IMR-90 (cell line): Measurements from ENCODE around the gene PRM2. TPM values are rescaled to one million over a fixed set of nuclear protein-coding genes. Genes with fewer than 3 reads are reported as not detected.
A peak's percentile ranks its signal among the peaks of the same experiment; 100 is the strongest.

Experiments used
- ATAC-seq: fragments of 200-7000 bp; cut with Tn5 transposase; 2 replicates; pipeline ENCODE4 v1.9.1; 2020; ENCODE audit warnings: low read depth, mild to moderate bottlenecking, moderate library complexity
- BruUV-seq: library from RNA; stranded (reverse); fragments of 400-500 nt; replicated peaks from 2 replicates; lab custom pipeline; 2021; lab: Mats Ljungman, UMichigan
- CTCF ChIA-PET: fragments of 300-600 bp; formaldehyde crosslinking; extraction: SDS; loops from one replicate; lab custom pipeline; 2021; ENCODE audit warnings: antibody characterized with exemption; lab: Yijun Ruan, JAX
- POLR2A ChIA-PET: fragments of 300-600 bp; sonication (Branson Sonifier 250); formaldehyde crosslinking; loops from one replicate; lab custom pipeline; 2022; ENCODE audit warnings: antibody characterized with exemption; ENCODE audit not compliant: unreplicated experiment; lab: Charles Lee
- DNase-seq: peaks from one replicate; pipeline ENCODE4 v3.0.0; 2013
- H2AFZ ChIP-seq: replicated peaks from 2 replicates; pipeline ENCODE3; 2013; ENCODE audit warnings: low read length, mild to moderate bottlenecking; ENCODE audit not compliant: poor library complexity
- H2AK5ac ChIP-seq: 2 replicates; pipeline ENCODE4 v1.6.1; 2013; ENCODE audit warnings: low read depth, low read length, inconsistent platforms
- H2AK9ac ChIP-seq: replicated peaks from 2 replicates; pipeline ENCODE3; 2013; ENCODE audit warnings: mild to moderate bottlenecking, low read depth, low read length, moderate library complexity; ENCODE audit not compliant: poor library complexity
- H2BK120ac ChIP-seq: 2 replicates; pipeline ENCODE4 v1.6.1; 2013; ENCODE audit warnings: low read depth, low read length, inconsistent platforms
- H2BK15ac ChIP-seq: 3 replicates; pipeline ENCODE4 v1.6.1; 2013; ENCODE audit warnings: low read depth, low read length, inconsistent platforms
- H2BK20ac ChIP-seq: 2 replicates; pipeline ENCODE4 v1.6.1; 2013; ENCODE audit warnings: low read depth, mild to moderate bottlenecking, inconsistent platforms, low read length, moderate library complexity
- H2BK5ac ChIP-seq: 2 replicates; pipeline ENCODE4 v1.6.1; 2013; ENCODE audit warnings: mild to moderate bottlenecking, low read depth, low read length, inconsistent platforms; ENCODE audit not compliant: poor library complexity, severe bottlenecking
- H3K14ac ChIP-seq: replicated peaks from 2 replicates; pipeline ENCODE4 v1.6.1; 2013; ENCODE audit warnings: low read depth, low read length, inconsistent platforms
- H3K18ac ChIP-seq: 2 replicates; pipeline ENCODE4 v1.6.1; 2013; ENCODE audit warnings: low read depth, low read length, control low read depth
- H3K23ac ChIP-seq: 2 replicates; pipeline ENCODE4 v1.6.1; 2013; ENCODE audit warnings: low read depth, low read length, inconsistent platforms
- H3K27ac ChIP-seq: 2 replicates; pipeline ENCODE4 v1.5.1; 2013; ENCODE audit warnings: mild to moderate bottlenecking, control low read depth, low read length; ENCODE audit not compliant: insufficient read depth
- H3K27me3 ChIP-seq: 2 replicates; pipeline ENCODE4 v1.6.1; 2013; ENCODE audit warnings: low read length; ENCODE audit not compliant: control insufficient read depth, insufficient read depth
- H3K36me3 ChIP-seq: 2 replicates; pipeline ENCODE4 v1.6.1; 2013; ENCODE audit warnings: low read length, mixed read lengths; ENCODE audit not compliant: control insufficient read depth, insufficient read depth
- H3K4ac ChIP-seq: 2 replicates; pipeline ENCODE4 v1.6.1; 2013; ENCODE audit warnings: low read depth, low read length, inconsistent platforms
- H3K4me1 ChIP-seq: 2 replicates; pipeline ENCODE4 v1.6.1; 2013; ENCODE audit warnings: low read length, mixed read lengths; ENCODE audit not compliant: control insufficient read depth, insufficient read depth
- H3K4me2 ChIP-seq: 2 replicates; pipeline ENCODE4 v1.6.1; 2013; ENCODE audit warnings: low read depth, mild to moderate bottlenecking, control low read depth, low read length, moderate library complexity
- H3K4me3 ChIP-seq: 2 replicates; pipeline ENCODE4 v1.5.1; 2013; ENCODE audit warnings: low read depth, mild to moderate bottlenecking, control low read depth, low read length, moderate library complexity; ENCODE audit not compliant: insufficient read depth
- H3K56ac ChIP-seq: 2 replicates; pipeline ENCODE4 v1.6.1; 2013; ENCODE audit warnings: low read length, inconsistent platforms; ENCODE audit not compliant: insufficient read depth; ENCODE audit errors: extremely low read depth
- H3K79me1 ChIP-seq, 2 experiments: 2 replicates each; pipeline ENCODE4 v1.6.1; 2013; ENCODE audit warnings: low read length in 2 of 2, inconsistent platforms in 1 of 2, low read depth in 1 of 2
- H3K9ac ChIP-seq: 2 replicates; pipeline ENCODE4 v1.6.1; 2013; ENCODE audit warnings: low read depth, low read length, control low read depth
- H3K9me1 ChIP-seq: 2 replicates; pipeline ENCODE4 v1.6.1; 2013; ENCODE audit warnings: low read length, inconsistent platforms; ENCODE audit not compliant: insufficient read depth
- H3K9me3 ChIP-seq: 2 replicates; pipeline ENCODE4 v1.6.1; 2013; ENCODE audit warnings: low read length; ENCODE audit not compliant: control insufficient read depth, insufficient read depth
- H4K20me1 ChIP-seq: 2 replicates; pipeline ENCODE4 v1.6.1; 2013; ENCODE audit warnings: low read length, inconsistent platforms; ENCODE audit not compliant: insufficient read depth
- H4K5ac ChIP-seq: 2 replicates; pipeline ENCODE4 v1.6.1; 2013; ENCODE audit warnings: mild to moderate bottlenecking, low read depth, low read length, control low read depth
- H4K8ac ChIP-seq, 2 experiments: 2 replicates each; pipeline ENCODE4 v1.6.1; 2013; ENCODE audit warnings: low read depth in 2 of 2, low read length in 2 of 2, control low read depth in 1 of 2, inconsistent platforms in 1 of 2
- H4K91ac ChIP-seq: 2 replicates; pipeline ENCODE4 v1.6.1; 2013; ENCODE audit warnings: low read depth, low read length, inconsistent platforms; ENCODE audit not compliant: insufficient read depth
- BHLHE40 ChIP-seq: fragments of 150-350 bp; IDR thresholded peaks from 2 replicates; pipeline ENCODE4 v1.6.1; 2016; ENCODE audit warnings: mild to moderate bottlenecking, low read depth, low read length
- CEBPB ChIP-seq: IDR thresholded peaks from 2 replicates; pipeline ENCODE4 v1.6.1; 2012; ENCODE audit warnings: low read depth, low read length, improper control_type of control experiment
- CHD1 ChIP-seq: IDR thresholded peaks from 2 replicates; pipeline ENCODE4 v1.6.1; 2012; ENCODE audit warnings: low read depth, low read length, improper control_type of control experiment
- CTCF ChIP-seq: conservative IDR thresholded peaks from 2 replicates; pipeline ENCODE4 v1.5.1; 2012; ENCODE audit warnings: mild to moderate bottlenecking, low read depth, low read length, improper control_type of control experiment
- ELK1 ChIP-seq: fragments of 150-350 bp; IDR thresholded peaks from 2 replicates; pipeline ENCODE4 v1.6.1; 2016; ENCODE audit warnings: low read depth, mild to moderate bottlenecking, low read length, moderate library complexity, borderline replicate concordance
- FOS ChIP-seq: fragments of 150-350 bp; IDR thresholded peaks from 2 replicates; pipeline ENCODE4 v1.6.1; 2016; ENCODE audit warnings: low read depth, low read length
- MAFK ChIP-seq: IDR thresholded peaks from 2 replicates; pipeline ENCODE4 v1.6.1; 2012; ENCODE audit warnings: low read depth, low read length, improper control_type of control experiment
- MAZ ChIP-seq: IDR thresholded peaks from 2 replicates; pipeline ENCODE4 v1.6.1; 2012; ENCODE audit warnings: low read depth, mild to moderate bottlenecking, low read length, improper control_type of control experiment, moderate library complexity, borderline replicate concordance
- MXI1 ChIP-seq: IDR thresholded peaks from 2 replicates; pipeline ENCODE4 v1.6.1; 2012; ENCODE audit warnings: low read depth, mild to moderate bottlenecking, low read length, moderate library complexity, borderline replicate concordance
- NFE2L2 ChIP-seq: fragments of 150-350 bp; IDR thresholded peaks from 2 replicates; pipeline ENCODE4 v1.6.1; 2016; ENCODE audit warnings: low read depth, mild to moderate bottlenecking, low read length
- POLR2A ChIP-seq: IDR thresholded peaks from 2 replicates; pipeline ENCODE4 v1.6.1; 2012; ENCODE audit warnings: mild to moderate bottlenecking, low read depth, low read length
- RAD21 ChIP-seq: IDR thresholded peaks from 2 replicates; pipeline ENCODE4 v1.6.1; 2012; ENCODE audit warnings: low read length, improper control_type of control experiment
- RCOR1 ChIP-seq: IDR thresholded peaks from 2 replicates; pipeline ENCODE4 v1.6.1; 2012; ENCODE audit warnings: mild to moderate bottlenecking, low read length, improper control_type of control experiment; ENCODE audit not compliant: insufficient replicate concordance
- RFX5 ChIP-seq: IDR thresholded peaks from 2 replicates; pipeline ENCODE4 v1.8.0; 2012; ENCODE audit warnings: low read depth, mild to moderate bottlenecking, low read length, moderate library complexity
- SMC3 ChIP-seq: fragments of 150-350 bp; IDR thresholded peaks from 2 replicates; pipeline ENCODE4 v1.6.1; 2016; ENCODE audit warnings: low read depth, mild to moderate bottlenecking, antibody characterized with exemption, low read length, moderate library complexity
- USF2 ChIP-seq: fragments of 150-350 bp; IDR thresholded peaks from 2 replicates; pipeline ENCODE4 v1.6.1; 2017; ENCODE audit warnings: mild to moderate bottlenecking, antibody characterized with exemption, low read length, low read depth
- WGBS, 2 experiments: methylation state at CpG; one replicate each; pipeline versions ENCODE4 v1.1.5 to v1.1.7; 2013; ENCODE audit warnings: missing lambda C conversion rate in 2 of 2; ENCODE audit not compliant: insufficient read length in 1 of 2; ENCODE audit errors: extremely low coverage in 2 of 2; 5-methylcytosine and 5-hydroxymethylcytosine counted together
- dilution Hi-C: fragments of 300-500 bp; cut with HindIII; formaldehyde crosslinking; loops from one replicate; pipeline ENCODE4 v1.14.3; 2018; ENCODE audit warnings: low sequenced_read_pairs; ENCODE audit not compliant: unreplicated experiment
- in situ Hi-C: fragments of 300-500 bp; cut with MboI; formaldehyde crosslinking; loops from 3 replicates; pipeline ENCODE4 v1.14.3; 2019; ENCODE audit warnings: low sequenced_read_pairs, inconsistent platforms, mixed read lengths
- intact Hi-C: fragments of 100-400 bp; cut with micrococcal nuclease; formaldehyde crosslinking; loops from 2 replicates; pipeline ENCODE4 v1.10.0; 2022
- polyA plus RNA-seq, 3 experiments: library from polyadenylated mRNA; depleted of rRNA; stranded (reverse); fragments of >200 nt; gene quantifications; 2 replicates each; pipeline ENCODE4 v1.2.3, GENCODE V29; 2012; ENCODE audit warnings: low replicate concordance in 1 of 3
- total RNA-seq: library from RNA; depleted of rRNA; stranded (reverse); fragments of >200 nt; gene quantifications from 2 replicates; pipeline ENCODE4 v1.2.3, GENCODE V29; 2012

The PRM2 gene
- total and polyA plus RNA-seq, 2 of the 4 experiments (the other 2 are of a cell fraction), result not detected

GRCh38 chr16:11310634-11310977 lies 34.3 kb upstream of the PRM2 start:
- H3K4me2 ChIP-seq, result no peak overlapping the region
- H2AK9ac ChIP-seq, result no peak overlapping the region
- no peak overlapping the region for H3K27ac ChIP-seq
- peaks cover 0 to 5% of the 10 kb centered on the region in 2 experiments; a peak in 2 of 4 replicates for H3K79me1 ChIP-seq
- no peak overlapping the region for H4K91ac ChIP-seq
- no peak overlapping the region for H3K14ac ChIP-seq
- peak overlapping the region; percentile 19; the same call in 1 of the 2 replicates for H2BK120ac ChIP-seq
- no peak overlapping the region for H3K56ac ChIP-seq
- peak overlapping the region; percentile 32; the same call in 1 of the 2 replicates for H3K4ac ChIP-seq
- H3K36me3 ChIP-seq, result no peaks in the 10 kb centered on the region
- H3K23ac ChIP-seq, result no peak overlapping the region
- DNase-seq, result no peak
- 0 out of 2 replicates have a peak overlapping the region, but pooled peaks have one; percentile 15 for H2BK20ac ChIP-seq
- in situ Hi-C loops (no loop called here), dilution Hi-C loops (no loop called here), intact Hi-C loops (no loop called here)
- no peak overlapping the region for H3K18ac ChIP-seq
- no peaks in the 10 kb centered on the region for H3K27me3 ChIP-seq
- no peaks in the 10 kb centered on the region for H3K9me3 ChIP-seq
- TF ChIP-seq RAD21 (no peak), SMC3 (no peak), CEBPB (no peak), NFE2L2 (no peak), FOS (no peak), POLR2A (no peak), ELK1 (no peak), MXI1 (no peak), CTCF (no peak), RCOR1 (no peak), RFX5 (no peak), MAZ (no peak), CHD1 (no peak), BHLHE40 (no peak), MAFK (no peak), USF2 (no peak)
- H3K9ac ChIP-seq, result no peak overlapping the region
- peak overlapping the region; percentile 44; the same call in 1 of the 2 replicates for H2AK5ac ChIP-seq
- no peaks in the 10 kb centered on the region for H4K20me1 ChIP-seq
- no peak overlapping the region for H4K5ac ChIP-seq
- H3K4me3 ChIP-seq, result no peak overlapping the region
- ChIA-PET POLR2A (no interaction called here), CTCF (interaction anchor here (0.7 kb wide), 1 partner anchor 27 kb away, joined by 3 read pairs; no protein-coding TSS in a partner anchor)
- no peak overlapping the region for H4K8ac ChIP-seq
- H3K4me1 ChIP-seq, result peaks cover 22% of the 10 kb centered on the region
- no peak overlapping the region for H2BK5ac ChIP-seq
- BruUV-seq, result no TSS peak
- 100% methylated on average over 1 of the region's 3 CpGs; no CpG with 5 or more reads in 1 of the 2 experiments for WGBS, 2 experiments
- no peak for ATAC-seq
- no peak overlapping the region for H2AFZ ChIP-seq
- H3K9me1 ChIP-seq, result peaks cover 16% of the 10 kb centered on the region
- no peak overlapping the region; the same call in 2 of the 3 replicates for H2BK15ac ChIP-seq
